ENCODE measurements around the gene TMEM259.

The TMEM259 gene

GRCh38 chr19:1020868-1021425, at the start of gene TMEM259:
TMEM259 (minus strand) TSS chr19:1021123; CDS start chr19:1020996, 127 bp downstream.
- peak; percentile 91 to 97 (median 96) for DNase-seq

DNA sequence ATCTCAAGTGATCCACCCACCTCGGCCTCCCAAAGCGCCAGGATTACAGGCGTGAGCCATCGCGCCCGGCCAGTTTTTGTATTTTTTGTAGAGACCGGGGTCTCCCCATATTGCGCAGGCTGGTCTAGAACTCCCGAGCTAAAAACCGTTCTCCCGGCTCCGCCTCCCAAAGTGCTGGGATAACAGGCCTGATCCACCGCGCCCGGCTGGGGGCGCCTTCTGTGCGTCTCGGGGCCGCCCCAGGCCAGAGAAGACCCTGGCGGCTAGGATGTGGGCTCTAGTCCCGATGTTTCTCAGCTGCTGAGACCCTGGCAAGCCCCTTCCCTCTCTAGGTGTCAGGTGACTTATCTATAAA, 49.6 kb upstream of the TMEM259 start:
- DNase-seq, result no peak

- peak in 2 of 4 experiments; percentile 56 to 72 for DNase-seq
Measured at GRCh38 chr19:1069009-1069779, 48.3 kb upstream of the TMEM259 start.

DNA sequence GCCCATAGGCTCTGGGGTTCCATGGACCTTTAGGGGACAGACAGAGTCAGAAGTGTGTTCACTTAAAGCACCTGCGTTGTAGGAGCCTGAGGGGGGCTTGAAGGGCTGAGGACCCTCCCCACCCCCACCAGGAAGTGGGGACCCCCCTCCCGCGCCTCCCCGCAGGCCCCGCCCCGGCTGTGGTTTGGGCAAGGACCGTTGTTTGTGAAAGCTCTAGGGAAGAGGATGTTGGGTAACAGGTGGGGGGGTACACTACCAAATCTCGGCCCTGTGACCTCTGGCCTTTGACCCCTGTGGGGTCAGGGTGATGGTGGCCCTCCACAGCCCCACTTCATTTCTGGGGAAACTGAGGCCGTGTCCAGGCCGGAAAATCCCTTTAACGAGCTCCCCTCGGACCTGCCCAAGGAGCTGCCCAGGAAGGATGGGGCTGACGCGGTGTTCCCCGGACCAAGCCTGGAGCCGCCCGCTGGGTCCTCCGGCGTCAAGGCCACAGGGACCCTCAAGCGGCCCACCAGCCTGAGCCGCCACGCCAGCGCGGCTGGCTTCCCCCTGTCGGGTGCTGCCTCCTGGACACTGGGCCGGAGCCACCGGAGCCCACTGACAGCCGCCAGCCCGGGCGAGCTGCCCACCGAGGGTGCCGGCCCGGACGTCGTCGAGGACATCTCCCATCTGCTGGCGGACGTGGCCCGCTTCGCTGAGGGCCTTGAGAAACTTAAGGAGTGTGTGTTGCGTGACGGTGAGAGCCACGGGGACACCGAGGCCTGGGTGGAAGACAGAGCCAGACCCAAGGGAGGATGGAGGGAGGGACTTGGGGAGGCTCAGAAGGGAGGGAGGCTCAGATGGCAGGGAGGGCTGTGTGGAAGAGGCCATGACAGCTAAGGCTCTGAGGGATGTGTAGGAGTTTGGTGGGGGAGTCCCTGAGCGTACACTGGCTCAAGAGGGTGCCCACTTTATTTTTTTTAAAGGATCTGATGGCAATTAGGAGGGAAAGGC, 47.4 kb upstream of the TMEM259 start:
- peak in 3 of 4 experiments; percentile 24 to 76 (median 67) for DNase-seq

DNA sequence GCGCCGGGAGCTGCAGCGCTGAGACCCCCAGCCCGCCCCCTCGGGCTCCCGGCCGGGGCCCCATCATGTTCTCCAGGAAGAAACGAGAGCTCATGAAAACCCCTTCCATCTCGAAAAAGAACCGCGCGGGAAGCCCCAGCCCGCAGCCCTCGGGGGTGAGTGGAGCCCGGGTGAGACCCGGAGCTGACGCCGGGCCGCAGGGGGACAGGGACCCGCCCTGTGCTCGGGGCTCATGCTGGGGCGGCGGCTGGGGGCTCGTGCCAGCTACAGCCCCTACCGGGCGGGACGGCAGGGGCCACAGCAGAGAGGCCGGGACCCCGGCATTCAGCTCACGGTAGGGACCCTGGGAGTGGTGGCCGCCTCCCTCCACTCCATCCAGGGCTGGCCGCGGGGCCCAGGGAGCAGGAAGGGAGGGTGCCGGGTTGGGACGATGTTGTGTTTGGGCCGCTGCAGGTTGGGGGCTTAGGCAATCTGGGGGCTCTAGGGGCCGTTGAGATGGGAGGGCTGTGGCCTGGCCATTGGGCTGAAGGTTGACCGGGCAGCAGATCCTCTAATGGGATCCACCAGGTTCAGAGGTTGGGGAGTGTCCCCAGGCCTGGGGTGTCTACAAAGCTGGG, 46.5 kb upstream of the TMEM259 start:
- peak; percentile 53 to 59 (median 56) for DNase-seq

GRCh38 chr19:1066748-1067340, 45.9 kb upstream of the TMEM259 start, which contains the start of gene ARHGAP45:
ARHGAP45 (plus strand) TSS chr19:1067167; CDS start chr19:1067406, 239 bp downstream.
- peak; percentile 56 to 74 (median 65) for DNase-seq

DNA sequence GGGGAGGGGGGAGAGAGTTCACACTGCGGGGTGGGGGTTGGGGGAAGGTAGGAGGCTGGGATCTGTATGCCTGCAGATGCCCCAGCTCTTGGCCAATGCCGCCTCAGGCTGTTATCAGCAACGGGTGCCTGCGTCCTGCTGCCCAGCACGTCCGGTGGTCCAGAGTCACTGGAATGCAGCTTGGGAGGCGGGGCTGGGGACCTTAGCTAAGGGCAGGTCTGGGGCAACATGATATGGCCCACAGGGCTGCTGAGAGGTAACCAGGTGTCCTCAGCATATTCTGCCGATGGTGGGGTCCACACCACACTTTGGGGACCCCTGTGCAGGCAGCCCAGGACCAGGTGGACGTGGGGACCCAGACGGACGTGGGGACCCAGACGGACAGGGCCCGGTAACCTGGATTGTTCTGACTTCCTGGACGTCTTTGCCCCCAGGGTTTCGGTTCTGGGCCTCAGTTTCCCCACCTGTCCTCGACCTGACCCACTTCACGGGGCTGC, 45.4 kb upstream of the TMEM259 start:
- no peak for DNase-seq

GRCh38 chr19:1065606-1066109, 44.7 kb upstream of the TMEM259 start:
- no peak for DNase-seq

GRCh38 chr19:1064661-1065605, 44.0 kb upstream of the TMEM259 start:
- peak in 3 of 4 experiments; percentile 46 to 67 (median 58) for DNase-seq

- no peak for DNase-seq
Measured at GRCh38 chr19:1063909-1064660, 43.2 kb upstream of the TMEM259 start.

- peak in 3 of 4 experiments; percentile 32 to 40 (median 34) for DNase-seq
Measured at GRCh38 chr19:1063030-1063908, 42.3 kb upstream of the TMEM259 start.

GRCh38 chr19:1062387-1063029, 41.6 kb upstream of the TMEM259 start:
- no peak for DNase-seq

- no peak for DNase-seq
Measured at GRCh38 chr19:1061987-1062386, 41.1 kb upstream of the TMEM259 start.

GRCh38 chr19:1060689-1061088, 39.8 kb upstream of the TMEM259 start:
- DNase-seq, result no peak

GRCh38 chr19:1058112-1058511, 37.2 kb upstream of the TMEM259 start:
- no peak for DNase-seq

DNA sequence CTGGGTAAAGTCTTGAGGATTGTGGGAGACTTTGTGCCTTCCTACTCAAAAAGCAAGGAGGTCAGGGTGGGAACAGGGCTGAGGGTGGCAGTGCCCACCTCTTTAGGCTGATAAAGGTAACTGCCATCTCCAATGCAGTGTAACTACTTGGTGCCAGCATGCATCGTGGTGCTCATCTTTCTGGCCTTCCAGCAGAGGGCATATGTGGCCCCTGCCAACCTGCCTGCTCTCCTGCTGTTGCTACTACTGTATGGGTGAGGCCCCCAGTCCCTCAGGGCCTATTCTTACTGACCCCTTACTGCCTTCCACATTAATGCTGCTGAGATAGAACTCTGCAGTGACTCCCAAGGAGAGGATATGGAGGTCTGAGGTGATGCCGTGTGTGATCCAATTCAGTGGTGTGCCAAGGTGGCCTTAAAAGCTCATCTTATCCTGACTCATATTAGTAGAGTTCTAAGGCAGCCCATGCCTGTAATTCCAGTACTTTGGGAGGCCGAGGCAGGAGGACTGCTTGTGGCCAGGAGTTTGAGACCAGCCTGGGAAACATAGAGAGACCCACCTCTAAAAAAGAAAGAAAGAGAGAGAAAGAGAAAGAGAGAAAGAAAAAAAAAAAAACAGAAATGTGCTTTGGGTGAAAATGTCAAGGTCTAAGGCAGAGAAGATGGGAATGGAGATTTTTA, 36.4 kb upstream of the TMEM259 start:
- no peak for DNase-seq

DNA sequence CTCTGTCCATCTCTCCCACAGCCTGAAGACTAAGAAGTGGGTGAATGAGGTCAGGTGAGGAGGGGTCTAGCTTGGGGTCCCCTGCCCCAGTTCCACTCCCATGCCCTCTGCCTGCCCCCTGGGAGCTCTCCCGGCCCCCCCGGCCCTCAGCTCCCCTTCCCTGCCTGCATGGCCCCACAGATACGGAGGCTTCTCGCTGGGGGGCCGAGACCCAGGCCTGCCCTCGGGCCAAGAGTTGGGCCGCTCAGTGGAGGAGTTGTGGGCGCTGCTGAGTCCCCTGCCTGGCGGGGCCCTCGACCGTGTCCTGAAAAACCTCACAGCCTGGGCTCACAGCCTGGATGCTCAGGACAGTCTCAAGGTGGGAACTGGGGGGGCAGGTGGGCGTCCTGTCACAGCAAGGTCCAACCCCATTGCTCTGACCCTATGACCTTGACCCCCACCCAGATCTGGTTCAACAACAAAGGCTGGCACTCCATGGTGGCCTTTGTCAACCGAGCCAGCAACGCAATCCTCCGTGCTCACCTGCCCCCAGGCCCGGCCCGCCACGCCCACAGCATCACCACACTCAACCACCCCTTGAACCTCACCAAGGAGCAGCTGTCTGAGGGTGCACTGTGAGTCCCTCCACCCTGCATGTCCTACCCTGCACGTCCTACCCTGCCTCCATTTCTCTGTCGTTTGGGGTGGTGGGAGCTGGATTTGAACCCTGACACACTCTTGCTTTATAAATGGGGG, 35.1 kb upstream of the TMEM259 start:
- DNase-seq, result no peak
